Body of pancreas (tissue), 4 donors: ENCODE data around the gene PPM1H. TPM values are rescaled to one million over a fixed set of nuclear protein-coding genes. Genes with fewer than 3 reads are reported as not detected.

Experiments
- ATAC-seq: fragments of 150-250 bp; one replicate; pipeline ENCODE4 v1.9.1; 2016
- DNase-seq, 4 donors: peaks; one replicate each; pipeline ENCODE4 v3.0.0-alpha.2; 2019
- H3K27ac ChIP-seq, 4 donors: fragments of 200-600 bp; sonication (generic); 1 replicate in 3 of 4; 2 replicates in 1 of 4; pipeline versions ENCODE4 v1.5.1 to v1.6.1; 2016 to 2019; ENCODE audit warnings: mild to moderate bottlenecking in 1 of 4, mixed read lengths in 1 of 4, moderate library complexity in 1 of 4
- H3K27me3 ChIP-seq, 2 donors: fragments of 200-600 bp; sonication (generic); one replicate each; pipeline ENCODE4 v1.6.0; 2016; ENCODE audit warnings: mild to moderate bottlenecking in 1 of 2
- H3K36me3 ChIP-seq, 2 donors: fragments of 200-600 bp; sonication (generic); replicated peaks in 1 of 2; 2 replicates each; pipeline ENCODE4 v1.5.1; 2016; ENCODE audit warnings: low read depth in 2 of 2; ENCODE audit not compliant: insufficient read depth in 1 of 2
- H3K4me1 ChIP-seq: fragments of 200-600 bp; sonication (generic); one replicate; pipeline ENCODE4 v1.6.0; 2016
- H3K4me3 ChIP-seq, 2 donors: fragments of 200-600 bp; sonication (generic); 1 replicate in 1 of 2; 2 replicates in 1 of 2; pipeline ENCODE4 v1.5.1; 2016 to 2019
- H3K9me3 ChIP-seq, 3 donors: fragments of 200-600 bp; sonication (generic); 1 replicate in 2 of 3; 2 replicates in 1 of 3; pipeline ENCODE4 v1.5.1; 2016
- CTCF ChIP-seq, 7 experiments: fragments of 450-650 bp in 4 of 7; fragments of 200-600 bp in 3 of 7; sonication (generic) in 3 of 7; IDR thresholded peaks; one replicate each; pipeline ENCODE4 v1.5.1; 2016 to 2019; ENCODE audit warnings: antibody characterized with exemption in 7 of 7
- POLR2A ChIP-seq, 3 donors: fragments of 450-650 bp; IDR thresholded peaks; one replicate each; pipeline ENCODE4 v1.6.1; 2016; ENCODE audit warnings: antibody characterized with exemption in 3 of 3, mild to moderate bottlenecking in 2 of 3
- WGBS, 2 donors: methylation state at CpG; one replicate each; pipeline ENCODE4 v1.1.5; 2017; 5-methylcytosine and 5-hydroxymethylcytosine counted together
- intact Hi-C: fragments of 100-400 bp; cut with DNase I; formaldehyde crosslinking; loops from one replicate; pipeline ENCODE4 v1.15.1; 2023
- total RNA-seq, 2 donors: library from RNA; depleted of rRNA; stranded (reverse); fragments of >200 nt; gene quantifications; one replicate each; pipeline ENCODE4 v1.1.0, GENCODE V29; 2016

PPM1H gene
- total RNA-seq, 2 donors from 2014 or later, result 4.9 to 6.3 TPM

DNA sequence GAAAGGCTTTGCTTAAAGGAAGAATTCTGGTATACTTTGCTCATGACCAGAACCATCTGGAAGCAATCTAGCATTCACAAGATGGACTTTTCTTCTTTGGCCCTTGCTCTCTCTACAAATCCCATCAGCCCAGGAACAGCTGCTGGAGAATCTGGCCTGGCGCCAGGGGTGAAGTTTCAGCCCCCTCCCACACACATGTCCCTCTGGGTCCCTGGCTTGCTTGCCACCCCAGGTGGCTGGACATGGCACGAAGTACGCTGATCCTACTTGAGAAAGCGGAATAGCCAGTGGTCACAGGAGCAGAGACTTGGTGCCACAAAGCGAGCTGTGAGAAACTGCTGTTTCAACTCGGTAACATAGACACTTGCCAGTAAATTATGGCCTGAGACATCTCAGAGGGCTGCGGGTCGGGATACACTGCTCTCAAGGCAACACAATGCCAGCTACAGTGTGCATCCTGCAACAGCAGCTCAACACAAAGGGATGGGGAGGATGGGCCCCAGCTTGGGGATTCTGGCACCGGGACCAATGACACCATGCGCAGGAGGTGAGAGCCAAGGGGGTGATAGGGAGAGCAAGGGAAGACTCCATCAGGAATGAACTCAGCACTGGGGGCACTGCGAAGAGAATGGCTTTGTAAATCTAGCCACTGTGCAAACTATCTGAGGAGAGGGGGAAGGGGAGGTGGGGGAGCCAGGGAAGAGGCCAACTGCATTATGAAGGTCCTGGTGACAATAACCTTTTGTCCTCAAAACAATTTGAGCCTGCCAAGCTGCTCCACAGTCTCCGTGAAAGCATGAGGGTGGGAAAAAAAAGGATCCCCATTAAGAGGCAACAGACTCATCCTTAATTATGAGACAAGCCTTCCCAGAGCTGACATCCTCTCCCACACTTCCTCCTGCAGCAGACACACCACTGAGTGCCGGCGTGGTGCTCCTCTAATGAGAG is 219.9 kb downstream of the PPM1H start:
- DNase-seq, result no peak
- Histone ChIP-seq H3K9me3 (no peaks in the 10 kb centered on the region), H3K27ac (no peak overlapping the region), H3K36me3 (no peaks in the 10 kb centered on the region), H3K27me3 (no peaks in the 10 kb centered on the region), H3K4me3 (no peak overlapping the region), H3K4me1 (no peaks in the 10 kb centered on the region)
- intact Hi-C loops, result no loop called here
- TF ChIP-seq CTCF (IDR thresholded peaks at IDR 0.05) (no peak), POLR2A (IDR thresholded peaks at IDR 0.05) (no peak)
- 81 to 92% methylated on average over 12 to 14 of the region's 14 CpGs for WGBS, 2 donors
- no peak for ATAC-seq

GRCh38 chr12:62714181-62714773 is 220.7 kb downstream of the PPM1H start:
- Histone ChIP-seq H3K27ac (no peak overlapping the region), H3K36me3 (no peaks in the 10 kb centered on the region), H3K9me3 (no peaks in the 10 kb centered on the region), H3K27me3 (no peaks in the 10 kb centered on the region), H3K4me3 (no peak overlapping the region), H3K4me1 (no peaks in the 10 kb centered on the region)
- TF ChIP-seq CTCF (IDR thresholded peaks at IDR 0.05) (no peak), POLR2A (IDR thresholded peaks at IDR 0.05) (no peak)
- WGBS, 2 donors, result 70 to 84% methylated on average over 8 of the region's 8 CpGs
- DNase-seq (no peak), ATAC-seq (no peak)
- intact Hi-C loops, result no loop called here

- intact Hi-C loops, result no loop called here
- DNase-seq (no peak), ATAC-seq (no peak)
- Histone ChIP-seq H3K27ac (no peak overlapping the region), H3K36me3 (no peaks in the 10 kb centered on the region), H3K9me3 (no peaks in the 10 kb centered on the region), H3K4me1 (no peaks in the 10 kb centered on the region), H3K27me3 (no peaks in the 10 kb centered on the region), H3K4me3 (no peak overlapping the region)
- WGBS, 2 donors, result 97% methylated on average over 4 of the region's 4 CpGs
- TF ChIP-seq POLR2A (IDR thresholded peaks at IDR 0.05) (no peak), CTCF (IDR thresholded peaks at IDR 0.05) (no peak)
These were observed 221.2 kb downstream of the PPM1H start for GRCh38 chr12:62713723-62714122.

DNA sequence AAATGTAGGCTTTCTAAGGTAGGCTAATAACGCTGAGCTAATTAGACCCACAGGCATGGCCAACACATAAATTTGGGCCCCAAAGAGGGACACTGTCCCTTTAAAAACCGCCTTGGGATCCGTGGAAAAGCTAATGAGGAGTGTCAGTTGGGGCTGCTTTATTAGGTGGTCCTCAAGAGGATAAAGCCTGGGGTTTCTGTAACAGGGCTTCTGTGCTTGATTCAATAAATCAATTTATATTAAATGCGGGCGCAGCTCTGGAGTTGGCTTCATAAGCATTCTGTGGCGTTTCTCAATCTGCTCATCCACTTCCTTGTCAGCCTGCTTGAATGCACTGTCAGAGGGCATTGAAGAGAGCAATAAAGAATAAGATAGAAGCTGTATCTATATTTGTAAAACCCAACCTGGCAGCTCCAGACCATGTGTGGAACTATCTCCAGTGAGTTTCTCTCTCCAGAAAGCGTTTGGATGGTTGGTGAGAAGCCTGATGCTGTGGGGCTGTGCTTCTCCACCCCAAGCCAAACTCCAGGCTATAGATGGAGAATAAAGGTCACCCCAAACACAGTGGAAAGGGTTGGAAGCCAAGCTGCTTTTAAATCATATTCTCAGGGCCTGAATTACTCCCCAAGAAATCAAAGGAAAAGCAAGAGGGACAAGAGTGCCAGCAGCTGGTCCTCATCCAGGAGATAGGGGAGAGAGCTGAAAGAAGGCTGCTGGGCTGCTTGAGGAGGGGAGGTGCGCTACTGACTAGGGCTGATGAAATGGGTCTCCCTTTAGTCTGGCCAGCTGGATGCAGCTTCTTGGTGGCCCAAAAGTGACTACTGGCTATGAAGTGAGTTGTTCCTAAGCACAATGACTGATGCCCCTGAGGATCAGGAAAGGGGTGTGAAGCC is 222.0 kb downstream of the PPM1H start:
- no peaks in the 10 kb centered on the region for H3K36me3 ChIP-seq
- no peak overlapping the region for H3K27ac ChIP-seq

More for the DNA sequence above, 222.0 kb downstream of the PPM1H start:
- DNase-seq (no peak), ATAC-seq (no peak)
- no peak for TF ChIP-seq CTCF (IDR thresholded peaks at IDR 0.05)
- TF ChIP-seq POLR2A (IDR thresholded peaks at IDR 0.05), result no peak
- Histone ChIP-seq H3K9me3 (no peaks in the 10 kb centered on the region), H3K4me1 (no peaks in the 10 kb centered on the region), H3K4me3 (no peak overlapping the region), H3K27me3 (no peaks in the 10 kb centered on the region)
- intact Hi-C loops, result no loop called here
- 85 to 88% methylated on average over 8 of the region's 8 CpGs for WGBS, 2 donors
